ENCODE results near the gene PFDN4. TPM values are rescaled to one million over a fixed set of nuclear protein-coding genes. Genes with fewer than 3 reads are reported as not detected.

PFDN4 gene
- total and polyA plus RNA-seq, 8 donors: 16.7 to 65.6 (median 47.5) TPM

- no peak overlapping the region for H3K27ac ChIP-seq
- no peaks in the 10 kb centered on the region for H3K27me3 ChIP-seq
- DNase-seq (no peak), ATAC-seq (no peak)
- H3K36me3 ChIP-seq: no peaks in the 10 kb centered on the region
- H3K9me3 ChIP-seq: no peaks in the 10 kb centered on the region
- TF ChIP-seq CTCF (IDR thresholded peaks at IDR 0.05): no peak
- H3K4me3 ChIP-seq: no peak overlapping the region
- H3K4me1 ChIP-seq: no peaks in the 10 kb centered on the region
- intact Hi-C loops (cut with DNase I): no loop called here
These were observed 6.5 kb upstream of the PFDN4 start for GRCh38 chr20:54201268-54201846.

GRCh38 chr20:54203281-54203680 lies 4.6 kb upstream of the PFDN4 start:
- H3K9me3 ChIP-seq: no peaks in the 10 kb centered on the region
- no peak for ATAC-seq
- TF ChIP-seq CTCF (IDR thresholded peaks at IDR 0.05): no peak
- H3K4me3 ChIP-seq: no peak overlapping the region
- H3K4me1 ChIP-seq: peaks cover 3 to 4% of the 10 kb centered on the region in 2 donors
- intact Hi-C loops (cut with DNase I): no loop called here
- no peaks in the 10 kb centered on the region for H3K36me3 ChIP-seq
- no peak overlapping the region for H3K27ac ChIP-seq
- DNase-seq: no peak
- H3K27me3 ChIP-seq: no peaks in the 10 kb centered on the region

- H3K27ac ChIP-seq: no peak overlapping the region
- intact Hi-C loops (cut with DNase I): no loop called here
- no peak for DNase-seq
- peaks cover 7 to 11% of the 10 kb centered on the region in 2 donors for H3K4me1 ChIP-seq
- H3K27me3 ChIP-seq: no peaks in the 10 kb centered on the region
- no peaks in the 10 kb centered on the region for H3K9me3 ChIP-seq
- H3K36me3 ChIP-seq: no peaks in the 10 kb centered on the region
- no peak for ATAC-seq
- H3K4me3 ChIP-seq: no peak overlapping the region
- TF ChIP-seq CTCF (IDR thresholded peaks at IDR 0.05): no peak
These were observed 3.8 kb upstream of the PFDN4 start for GRCh38 chr20:54204063-54204462.

- Histone ChIP-seq H3K27me3 (no peaks in the 10 kb centered on the region), H3K4me3 (no peak overlapping the region), H3K27ac (no peak overlapping the region), H3K36me3 (no peaks in the 10 kb centered on the region), H3K4me1 (peaks cover 12 to 15% of the 10 kb centered on the region in 2 donors), H3K9me3 (no peaks in the 10 kb centered on the region)
- DNase-seq (no peak), ATAC-seq (no peak)
- intact Hi-C loops (cut with DNase I): no loop called here
- TF ChIP-seq CTCF (IDR thresholded peaks at IDR 0.05): no peak
These were observed 3.4 kb upstream of the PFDN4 start for GRCh38 chr20:54204481-54204880.

- H3K4me1 ChIP-seq: peaks cover 12 to 22% of the 10 kb centered on the region in 2 donors
- H3K9me3 ChIP-seq: no peaks in the 10 kb centered on the region
- no peak for ATAC-seq
- intact Hi-C loops (cut with DNase I): no loop called here
- no peak for DNase-seq
- H3K27ac ChIP-seq: no peak overlapping the region
- H3K36me3 ChIP-seq: no peaks in the 10 kb centered on the region
- H3K4me3 ChIP-seq: no peak overlapping the region
- H3K27me3 ChIP-seq: no peaks in the 10 kb centered on the region
- no peak for TF ChIP-seq CTCF (IDR thresholded peaks at IDR 0.05)
These were observed 2.4 kb upstream of the PFDN4 start for GRCh38 chr20:54205450-54205849.
